HL-60 (cell line): Measurements from ENCODE around the gene MAP3K1.

ENCODE experiments used
- DNase-seq, 2 experiments: peaks; one replicate each; pipeline ENCODE4 v3.0.0-alpha.2; 2010 to 2020; ENCODE audit warnings: low read depth in 1 of 2, low spot score in 1 of 2
- H3K27ac ChIP-seq: fragments of 250-450 bp; sonication (Bioruptor Pico); replicated peaks from 2 replicates; pipeline ENCODE4 v1.5.1; 2020; ENCODE audit warnings: mild to moderate bottlenecking, moderate library complexity
- H3K27me3 ChIP-seq: fragments of 250-450 bp; sonication (Bioruptor Pico); 2 replicates; pipeline ENCODE4 v1.5.1; 2021; ENCODE audit warnings: mild to moderate bottlenecking, moderate library complexity; ENCODE audit not compliant: insufficient read depth, poor library complexity, severe bottlenecking
- H3K4me3 ChIP-seq: replicated peaks from 2 replicates; pipeline ENCODE4 v1.5.1; 2011; ENCODE audit warnings: mild to moderate bottlenecking, control low read depth, low read length; ENCODE audit not compliant: insufficient read depth
- GABPA ChIP-seq: IDR thresholded peaks from 2 replicates; pipeline ENCODE4 v1.6.1; 2012; ENCODE audit warnings: low read depth
- POLR2AphosphoS5 ChIP-seq: IDR thresholded peaks from 2 replicates; pipeline ENCODE4 v1.6.1; 2012; ENCODE audit warnings: low read depth
- SPI1 ChIP-seq: IDR thresholded peaks from 2 replicates; pipeline ENCODE4 v1.6.1; 2012; ENCODE audit warnings: low read depth, mild to moderate bottlenecking, borderline replicate concordance
- TF ChIP-seq, protein P1 (sequence below): IDR thresholded peaks from one replicate; pipeline ENCODE4 v1.5.1; 2011; ENCODE audit warnings: low read length, control low read depth, inconsistent platforms; ENCODE audit not compliant: insufficient read depth
- TF ChIP-seq, protein P2 (sequence below): IDR thresholded peaks from 2 replicates; pipeline ENCODE4 v1.6.1; 2012; ENCODE audit warnings: low read depth; ENCODE audit not compliant: insufficient replicate concordance

MAP3K1 gene

DNA sequence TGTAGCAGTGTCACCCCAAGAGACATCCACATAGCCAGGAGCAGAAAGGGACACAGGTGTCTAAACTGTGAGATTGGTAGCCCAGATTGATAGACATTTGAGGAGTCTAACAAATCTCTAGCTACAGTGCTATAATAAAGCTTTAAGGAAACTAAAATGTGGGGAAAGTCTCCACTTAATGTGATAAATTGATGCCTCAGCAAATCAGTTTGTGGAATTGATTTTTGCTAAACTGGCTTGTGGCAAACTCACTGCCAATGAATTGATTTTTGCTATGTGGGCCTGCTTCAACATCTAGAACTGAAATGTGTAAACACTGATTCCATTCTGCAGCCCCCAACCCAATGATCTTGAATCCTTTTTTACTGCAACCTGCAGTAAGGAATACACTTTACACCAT lies 16.8 kb upstream of the MAP3K1 start:
- DNase-seq: no peak
- H3K27me3 ChIP-seq: no peaks in the 10 kb centered on the region
- no peak overlapping the region for H3K4me3 ChIP-seq
- TF ChIP-seq, protein P1, sequence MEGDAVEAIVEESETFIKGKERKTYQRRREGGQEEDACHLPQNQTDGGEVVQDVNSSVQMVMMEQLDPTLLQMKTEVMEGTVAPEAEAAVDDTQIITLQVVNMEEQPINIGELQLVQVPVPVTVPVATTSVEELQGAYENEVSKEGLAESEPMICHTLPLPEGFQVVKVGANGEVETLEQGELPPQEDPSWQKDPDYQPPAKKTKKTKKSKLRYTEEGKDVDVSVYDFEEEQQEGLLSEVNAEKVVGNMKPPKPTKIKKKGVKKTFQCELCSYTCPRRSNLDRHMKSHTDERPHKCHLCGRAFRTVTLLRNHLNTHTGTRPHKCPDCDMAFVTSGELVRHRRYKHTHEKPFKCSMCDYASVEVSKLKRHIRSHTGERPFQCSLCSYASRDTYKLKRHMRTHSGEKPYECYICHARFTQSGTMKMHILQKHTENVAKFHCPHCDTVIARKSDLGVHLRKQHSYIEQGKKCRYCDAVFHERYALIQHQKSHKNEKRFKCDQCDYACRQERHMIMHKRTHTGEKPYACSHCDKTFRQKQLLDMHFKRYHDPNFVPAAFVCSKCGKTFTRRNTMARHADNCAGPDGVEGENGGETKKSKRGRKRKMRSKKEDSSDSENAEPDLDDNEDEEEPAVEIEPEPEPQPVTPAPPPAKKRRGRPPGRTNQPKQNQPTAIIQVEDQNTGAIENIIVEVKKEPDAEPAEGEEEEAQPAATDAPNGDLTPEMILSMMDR: no peak
- TF ChIP-seq POLR2AphosphoS5: no peak
- TF ChIP-seq, protein P2, sequence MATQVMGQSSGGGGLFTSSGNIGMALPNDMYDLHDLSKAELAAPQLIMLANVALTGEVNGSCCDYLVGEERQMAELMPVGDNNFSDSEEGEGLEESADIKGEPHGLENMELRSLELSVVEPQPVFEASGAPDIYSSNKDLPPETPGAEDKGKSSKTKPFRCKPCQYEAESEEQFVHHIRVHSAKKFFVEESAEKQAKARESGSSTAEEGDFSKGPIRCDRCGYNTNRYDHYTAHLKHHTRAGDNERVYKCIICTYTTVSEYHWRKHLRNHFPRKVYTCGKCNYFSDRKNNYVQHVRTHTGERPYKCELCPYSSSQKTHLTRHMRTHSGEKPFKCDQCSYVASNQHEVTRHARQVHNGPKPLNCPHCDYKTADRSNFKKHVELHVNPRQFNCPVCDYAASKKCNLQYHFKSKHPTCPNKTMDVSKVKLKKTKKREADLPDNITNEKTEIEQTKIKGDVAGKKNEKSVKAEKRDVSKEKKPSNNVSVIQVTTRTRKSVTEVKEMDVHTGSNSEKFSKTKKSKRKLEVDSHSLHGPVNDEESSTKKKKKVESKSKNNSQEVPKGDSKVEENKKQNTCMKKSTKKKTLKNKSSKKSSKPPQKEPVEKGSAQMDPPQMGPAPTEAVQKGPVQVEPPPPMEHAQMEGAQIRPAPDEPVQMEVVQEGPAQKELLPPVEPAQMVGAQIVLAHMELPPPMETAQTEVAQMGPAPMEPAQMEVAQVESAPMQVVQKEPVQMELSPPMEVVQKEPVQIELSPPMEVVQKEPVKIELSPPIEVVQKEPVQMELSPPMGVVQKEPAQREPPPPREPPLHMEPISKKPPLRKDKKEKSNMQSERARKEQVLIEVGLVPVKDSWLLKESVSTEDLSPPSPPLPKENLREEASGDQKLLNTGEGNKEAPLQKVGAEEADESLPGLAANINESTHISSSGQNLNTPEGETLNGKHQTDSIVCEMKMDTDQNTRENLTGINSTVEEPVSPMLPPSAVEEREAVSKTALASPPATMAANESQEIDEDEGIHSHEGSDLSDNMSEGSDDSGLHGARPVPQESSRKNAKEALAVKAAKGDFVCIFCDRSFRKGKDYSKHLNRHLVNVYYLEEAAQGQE: no peak
- TF ChIP-seq GABPA: no peak
- no peak for TF ChIP-seq SPI1
- no peak overlapping the region for H3K27ac ChIP-seq

DNA sequence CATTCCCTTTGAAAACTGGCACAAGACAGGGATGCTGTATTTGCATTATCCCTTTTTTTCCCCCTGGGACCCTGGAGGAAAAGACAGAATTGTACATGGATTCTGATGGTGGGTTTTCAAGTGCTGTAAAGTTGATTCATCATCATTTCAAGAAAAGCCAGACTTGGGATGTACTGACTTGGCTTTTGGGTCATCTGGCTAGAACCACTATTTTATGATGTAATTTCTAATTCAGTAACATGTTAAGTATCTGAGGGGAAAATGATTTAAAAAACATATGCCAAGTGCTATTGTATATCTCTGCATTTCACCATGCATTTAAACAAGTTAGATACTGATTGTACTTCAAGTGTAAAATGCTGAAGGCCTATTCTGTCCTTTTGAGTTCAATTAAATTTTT lies 15.2 kb upstream of the MAP3K1 start:
- Histone ChIP-seq H3K27me3 (no peaks in the 10 kb centered on the region), H3K27ac (no peak overlapping the region), H3K4me3 (no peak overlapping the region)
- DNase-seq: no peak
- TF ChIP-seq, protein P1: no peak
- TF ChIP-seq GABPA (no peak), SPI1 (no peak), POLR2AphosphoS5 (no peak)
- TF ChIP-seq, protein P2: no peak

DNA sequence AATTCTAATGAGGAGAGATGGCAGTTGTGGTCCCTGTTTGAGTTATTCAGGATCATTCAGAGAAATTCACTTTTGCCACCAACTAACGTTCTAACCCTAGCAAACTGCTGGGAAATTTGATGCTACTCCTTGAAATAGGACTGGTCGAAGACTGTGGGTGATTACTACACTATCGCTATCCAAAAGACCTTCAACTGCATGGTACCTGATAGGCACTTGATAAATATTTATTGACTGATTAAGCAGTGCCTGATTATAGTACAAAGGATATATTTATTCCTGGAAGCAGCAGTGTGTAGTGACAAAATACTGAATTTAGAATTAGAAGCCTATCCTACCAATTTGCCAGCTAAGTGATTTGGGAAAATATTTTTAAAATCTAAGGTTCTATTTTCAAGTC lies 14.1 kb upstream of the MAP3K1 start:
- no peak for DNase-seq
- TF ChIP-seq, protein P1: no peak
- no peak for TF ChIP-seq POLR2AphosphoS5
- TF ChIP-seq, protein P2: no peak
- no peak for TF ChIP-seq SPI1
- TF ChIP-seq GABPA: no peak
- Histone ChIP-seq H3K27me3 (no peaks in the 10 kb centered on the region), H3K27ac (no peak overlapping the region), H3K4me3 (no peak overlapping the region)
